CD14-positive monocyte (primary cell): Measurements from ENCODE around the gene ARHGAP15. TPM values are rescaled to one million over a fixed set of nuclear protein-coding genes. Genes with fewer than 3 reads are reported as not detected.
A peak's percentile ranks its signal among the peaks of the same experiment; 100 is the strongest.

Source experiments
- DNase-seq, 3 donors: peaks; one replicate each; pipeline ENCODE4 v3.0.0-alpha.2; 2011 to 2022
- H2AFZ ChIP-seq: 2 replicates; pipeline ENCODE4 v1.6.0; 2012; ENCODE audit warnings: mild to moderate bottlenecking, low read depth, low read length, inconsistent platforms; ENCODE audit not compliant: insufficient read depth, poor library complexity, severe bottlenecking
- H3K27ac ChIP-seq, 2 donors: 1 replicate in 1 of 2; 2 replicates in 1 of 2; pipeline ENCODE4 v1.5.1; 2012 to 2013; ENCODE audit warnings: low read length in 2 of 2, control low read depth in 1 of 2, inconsistent platforms in 1 of 2, low read depth in 1 of 2, mild to moderate bottlenecking in 1 of 2
- H3K27me3 ChIP-seq, 2 donors: one replicate each; pipeline versions ENCODE4 v1.6.0 to v1.6.1; 2011 to 2013; ENCODE audit warnings: low read length in 2 of 2; ENCODE audit not compliant: control insufficient read depth in 2 of 2, insufficient read depth in 2 of 2
- H3K36me3 ChIP-seq, 2 donors: replicated peaks in 1 of 2; 1 replicate in 1 of 2; 2 replicates in 1 of 2; pipeline versions ENCODE4 v1.5.1 to v1.6.1; 2012 to 2013; ENCODE audit warnings: low read length in 2 of 2, control low read depth in 1 of 2, inconsistent platforms in 1 of 2, mild to moderate bottlenecking in 1 of 2; ENCODE audit not compliant: insufficient read depth in 2 of 2, control insufficient read depth in 1 of 2
- H3K4me1 ChIP-seq, 2 donors: 1 replicate in 1 of 2; 2 replicates in 1 of 2; pipeline versions ENCODE4 v1.5.1 to v1.6.1; 2012 to 2013; ENCODE audit warnings: low read length in 2 of 2, control low read depth in 1 of 2, inconsistent platforms in 1 of 2, mild to moderate bottlenecking in 1 of 2, moderate library complexity in 1 of 2; ENCODE audit not compliant: insufficient read depth in 2 of 2, control insufficient read depth in 1 of 2
- H3K4me2 ChIP-seq: replicated peaks from 2 replicates; pipeline ENCODE3; 2012; ENCODE audit warnings: low read length, moderate library complexity, mild to moderate bottlenecking; ENCODE audit not compliant: poor library complexity, severe bottlenecking; ENCODE audit errors: extremely low read depth
- H3K4me3 ChIP-seq, 3 experiments: fragments of 200-600 bp in 1 of 3; sonication (generic) in 1 of 3; replicated peaks in 1 of 3; 1 replicate in 2 of 3; 2 replicates in 1 of 3; pipeline ENCODE4 v1.5.1; 2011 to 2013; ENCODE audit warnings: low read length in 3 of 3, mild to moderate bottlenecking in 3 of 3, control low read depth in 2 of 3, low read depth in 2 of 3, inconsistent platforms in 1 of 3, moderate library complexity in 1 of 3
- H3K79me2 ChIP-seq: 2 replicates; pipeline ENCODE4 v1.6.0; 2012; ENCODE audit warnings: mild to moderate bottlenecking, control low read depth, inconsistent platforms, low read length, moderate library complexity; ENCODE audit not compliant: insufficient read depth
- H3K9ac ChIP-seq: 2 replicates; pipeline ENCODE4 v1.6.0; 2017; ENCODE audit warnings: low read length, mild to moderate bottlenecking; ENCODE audit not compliant: insufficient read depth, poor library complexity, severe bottlenecking
- H3K9me3 ChIP-seq, 2 donors: replicated peaks in 1 of 2; 1 replicate in 1 of 2; 2 replicates in 1 of 2; pipeline versions ENCODE4 v1.5.1 to v1.6.1; 2012 to 2013; ENCODE audit warnings: low read length in 2 of 2, control low read depth in 1 of 2; ENCODE audit not compliant: control insufficient read depth in 1 of 2, insufficient read depth in 1 of 2
- H4K20me1 ChIP-seq: 2 replicates; pipeline ENCODE4 v1.6.0; 2012; ENCODE audit warnings: mild to moderate bottlenecking, low read length, control low read depth, moderate library complexity; ENCODE audit not compliant: insufficient read depth
- H3K27ac Mint-ChIP-seq, 7 donors: one replicate each; pipeline ENCODE4 v1.8.0; 2020; ENCODE audit warnings: mild to moderate bottlenecking in 7 of 7, mixed read lengths in 7 of 7, moderate library complexity in 6 of 7, inconsistent platforms in 2 of 7
- H3K27me3 Mint-ChIP-seq, 3 donors: one replicate each; pipeline ENCODE4 v1.8.0; 2021 to 2022; ENCODE audit warnings: low read depth in 3 of 3, mild to moderate bottlenecking in 3 of 3, mixed read lengths in 3 of 3, moderate library complexity in 3 of 3, inconsistent platforms in 1 of 3
- H3K36me3 Mint-ChIP-seq, 2 donors: one replicate each; pipeline ENCODE4 v1.8.0; 2020; ENCODE audit warnings: mixed read lengths in 2 of 2, inconsistent platforms in 1 of 2, mild to moderate bottlenecking in 1 of 2
- H3K4me1 Mint-ChIP-seq: one replicate; pipeline ENCODE4 v1.8.0; 2020; ENCODE audit warnings: mild to moderate bottlenecking, mixed read lengths
- H3K4me3 Mint-ChIP-seq, 2 donors: one replicate each; pipeline ENCODE4 v1.8.0; 2020; ENCODE audit warnings: mild to moderate bottlenecking in 2 of 2, mixed read lengths in 2 of 2, moderate library complexity in 1 of 2
- H3K9me3 Mint-ChIP-seq, 7 donors: one replicate each; pipeline ENCODE4 v1.8.0; 2020 to 2022; ENCODE audit warnings: mixed read lengths in 7 of 7, mild to moderate bottlenecking in 6 of 7, moderate library complexity in 6 of 7, inconsistent platforms in 2 of 7
- WGBS: methylation state at CpG from one replicate; pipeline ENCODE4 v1.1.5; 2013; ENCODE audit warnings: missing lambda C conversion rate; ENCODE audit not compliant: insufficient coverage; 5-methylcytosine and 5-hydroxymethylcytosine counted together
- intact Hi-C, 2 donors: fragments of 100-400 bp; cut with micrococcal nuclease; formaldehyde crosslinking; loops; one replicate each; pipeline versions ENCODE4 v1.15.0 to v1.15.1; 2023
- polyA plus RNA-seq, 3 donors: library from polyadenylated mRNA; depleted of rRNA in 1 of 3; unstranded in 2 of 3; stranded (reverse) in 1 of 3; fragments of 300-500 nt in 2 of 3; fragments of >200 nt in 1 of 3; fragmentation: Illumina TruSeq in 2 of 3; gene quantifications; 1 replicate in 2 of 3; 2 replicates in 1 of 3; pipeline ENCODE4 v1.2.3, GENCODE V29; 2012 to 2021
- TF ChIP-seq, protein P1 (sequence below): fragments of 200-600 bp; IDR thresholded peaks from one replicate; pipeline ENCODE4 v1.8.0; 2022; ENCODE audit warnings: antibody characterized with exemption, mild to moderate bottlenecking

Gene ARHGAP15
- polyA plus RNA-seq, 3 donors, result 35.4 to 50.9 (median 50.7) TPM

DNA sequence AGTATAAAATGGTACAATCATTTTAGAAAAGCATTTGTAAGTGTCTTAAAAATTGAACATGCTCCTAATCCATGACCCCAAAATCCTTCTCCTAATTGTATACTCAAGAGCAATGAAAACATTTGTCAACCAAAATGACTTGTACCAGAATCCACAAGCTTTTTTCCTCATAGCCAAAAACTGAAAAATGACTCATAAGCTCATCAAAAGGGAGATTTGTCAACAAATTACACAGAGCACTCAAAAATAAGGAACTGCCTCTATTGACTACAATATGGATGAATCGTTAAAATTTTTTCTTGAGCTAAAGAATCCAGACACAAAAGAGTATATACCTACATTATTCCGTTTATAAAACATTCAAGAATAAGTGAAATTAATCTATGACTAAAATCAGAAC is 544.8 kb downstream of the ARHGAP15 start:
- no peak overlapping the region for H3K27ac ChIP-seq
- H3K9me3 ChIP-seq, result no peaks in the 10 kb centered on the region
- no peaks in the 10 kb centered on the region for H3K27me3 ChIP-seq
- peaks cover 19 to 27% of the 10 kb centered on the region in 2 donors for H3K36me3 Mint-ChIP-seq
- H3K79me2 ChIP-seq, result no peaks in the 10 kb centered on the region
- H3K4me3 Mint-ChIP-seq, result no peak overlapping the region
- H3K4me3 ChIP-seq, result no peak overlapping the region
- no peaks in the 10 kb centered on the region for H4K20me1 ChIP-seq
- TF ChIP-seq, protein P1, sequence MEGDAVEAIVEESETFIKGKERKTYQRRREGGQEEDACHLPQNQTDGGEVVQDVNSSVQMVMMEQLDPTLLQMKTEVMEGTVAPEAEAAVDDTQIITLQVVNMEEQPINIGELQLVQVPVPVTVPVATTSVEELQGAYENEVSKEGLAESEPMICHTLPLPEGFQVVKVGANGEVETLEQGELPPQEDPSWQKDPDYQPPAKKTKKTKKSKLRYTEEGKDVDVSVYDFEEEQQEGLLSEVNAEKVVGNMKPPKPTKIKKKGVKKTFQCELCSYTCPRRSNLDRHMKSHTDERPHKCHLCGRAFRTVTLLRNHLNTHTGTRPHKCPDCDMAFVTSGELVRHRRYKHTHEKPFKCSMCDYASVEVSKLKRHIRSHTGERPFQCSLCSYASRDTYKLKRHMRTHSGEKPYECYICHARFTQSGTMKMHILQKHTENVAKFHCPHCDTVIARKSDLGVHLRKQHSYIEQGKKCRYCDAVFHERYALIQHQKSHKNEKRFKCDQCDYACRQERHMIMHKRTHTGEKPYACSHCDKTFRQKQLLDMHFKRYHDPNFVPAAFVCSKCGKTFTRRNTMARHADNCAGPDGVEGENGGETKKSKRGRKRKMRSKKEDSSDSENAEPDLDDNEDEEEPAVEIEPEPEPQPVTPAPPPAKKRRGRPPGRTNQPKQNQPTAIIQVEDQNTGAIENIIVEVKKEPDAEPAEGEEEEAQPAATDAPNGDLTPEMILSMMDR, result no peak
- H3K4me1 ChIP-seq, result no peaks in the 10 kb centered on the region
- H3K27me3 Mint-ChIP-seq, result no peaks in the 10 kb centered on the region
- no peak overlapping the region for H3K4me2 ChIP-seq
- H3K36me3 ChIP-seq, result peaks cover 0 to 6% of the 10 kb centered on the region in 2 donors
- no CpG with 5 or more reads among the region's 2 CpGs for WGBS
- no peak overlapping the region for H3K9ac ChIP-seq
- peaks cover 0 to 3% (median 0%) of the 10 kb centered on the region in 7 donors for H3K9me3 Mint-ChIP-seq
- H3K4me1 Mint-ChIP-seq, result no peaks in the 10 kb centered on the region
- H2AFZ ChIP-seq, result no peak overlapping the region
- peak overlapping the region in 3 of 7 donors; percentile 47 to 82 (median 58) for H3K27ac Mint-ChIP-seq
- intact Hi-C loops, result no loop called here
- DNase-seq, result peak in 2 of 3 donors; percentile 4 to 53

DNA sequence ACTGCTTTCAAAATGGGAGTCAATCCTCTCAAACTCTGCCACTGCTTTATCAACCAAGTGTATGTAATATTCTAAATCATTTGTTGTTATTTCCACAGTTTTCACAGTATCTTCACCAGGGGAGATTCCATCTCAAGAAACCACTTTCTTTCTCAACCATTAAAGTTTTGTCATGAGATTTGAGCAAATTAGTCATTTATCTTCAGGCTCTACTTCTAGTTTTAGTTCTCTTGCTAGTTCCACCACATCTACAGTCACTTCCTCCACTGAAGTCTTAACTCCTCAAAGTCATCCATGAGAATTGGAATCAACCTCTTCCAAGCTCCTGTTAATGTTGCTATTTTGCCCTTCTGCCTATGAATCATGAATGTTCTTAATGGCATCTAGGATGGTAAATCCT is 545.8 kb downstream of the ARHGAP15 start:
- H3K9ac ChIP-seq, result no peak overlapping the region
- no peaks in the 10 kb centered on the region for H3K79me2 ChIP-seq
- peaks cover 0 to 3% (median 0%) of the 10 kb centered on the region in 7 donors for H3K9me3 Mint-ChIP-seq
- no peak overlapping the region for H3K4me2 ChIP-seq
- peak in 1 of 3 donors; percentile 53 for DNase-seq
- no peaks in the 10 kb centered on the region for H3K9me3 ChIP-seq
- TF ChIP-seq, protein P1, result no peak
- no peaks in the 10 kb centered on the region for H3K4me1 ChIP-seq
- H3K27ac Mint-ChIP-seq, result peak overlapping the region in 1 of 7 donors; percentile 43
- H3K36me3 Mint-ChIP-seq, result peaks cover 20 to 22% of the 10 kb centered on the region in 2 donors
- H4K20me1 ChIP-seq, result no peaks in the 10 kb centered on the region
- no peak overlapping the region for H2AFZ ChIP-seq
- no peak overlapping the region for H3K4me3 Mint-ChIP-seq
- H3K4me3 ChIP-seq, result no peak overlapping the region
- no peak overlapping the region for H3K27ac ChIP-seq
- intact Hi-C loops, result no loop called here
- peaks cover 0 to 6% of the 10 kb centered on the region in 2 donors for H3K36me3 ChIP-seq
- no peaks in the 10 kb centered on the region for H3K4me1 Mint-ChIP-seq
- H3K27me3 ChIP-seq, result no peaks in the 10 kb centered on the region
- no peaks in the 10 kb centered on the region for H3K27me3 Mint-ChIP-seq
